ENCODE data around the gene IVNS1ABP.

- TF ChIP-seq CTCF (conservative IDR thresholded peaks at IDR 0.05 in 1 of 2, IDR thresholded peaks at IDR 0.05 in 1 of 2; ENCODE audit: extremely low read depth in 1 of 2, insufficient read depth in 1 of 2, low read depth in 1 of 2, low read length in 2 of 2) (no peak), EZH2 (IDR thresholded peaks at IDR 0.05; ENCODE audit: borderline replicate concordance, low read length) (no peak)
Observed at GRCh38 chr1:185360714-185361113, 43.7 kb upstream of the IVNS1ABP start.
